HG03025 (cell line): ENCODE data around the gene AGPAT4.

ENCODE experiments used
- ATAC-seq: cut with Tn5 transposase; IDR thresholded peaks from one replicate; pipeline ENCODE4 v1.9.1; 2021; ENCODE audit warnings: mild to moderate bottlenecking, moderate library complexity; ENCODE audit not compliant: unreplicated experiment, low FRiP score

Gene AGPAT4

DNA sequence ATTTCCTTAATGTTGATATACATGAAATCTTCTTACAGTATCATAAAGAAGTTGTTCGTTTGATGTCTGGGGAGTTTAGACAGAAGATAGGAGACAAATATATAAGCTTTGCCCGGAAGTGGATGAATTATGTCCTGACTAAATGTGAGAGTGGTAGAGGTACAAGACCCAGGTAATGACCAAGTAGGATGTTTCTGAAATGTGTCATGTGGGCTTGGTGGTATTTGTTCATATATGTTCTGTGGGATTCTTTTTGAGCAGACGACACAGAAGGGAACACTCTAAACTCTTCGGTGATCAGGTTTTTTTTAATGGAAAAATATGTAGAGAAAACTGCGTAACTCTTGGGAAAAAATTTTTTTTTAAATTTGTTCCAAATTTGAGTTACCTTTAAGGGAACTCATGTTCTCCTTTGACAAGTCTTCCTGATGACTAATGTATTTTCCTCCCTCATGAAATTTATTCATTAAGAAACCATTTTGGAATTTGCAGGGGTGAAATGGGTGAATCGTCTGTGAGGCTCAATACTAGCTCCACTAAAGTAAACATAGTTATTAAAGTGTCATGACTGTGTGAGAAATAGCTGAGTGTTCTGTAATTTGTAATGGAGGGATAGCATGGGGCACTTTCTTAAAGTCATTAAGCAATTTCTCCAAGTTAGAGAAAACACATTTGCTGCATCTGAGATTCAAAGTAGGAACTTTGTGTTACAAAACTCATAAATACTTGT, 181.7 kb downstream of the AGPAT4 start:
- no peak for ATAC-seq

DNA sequence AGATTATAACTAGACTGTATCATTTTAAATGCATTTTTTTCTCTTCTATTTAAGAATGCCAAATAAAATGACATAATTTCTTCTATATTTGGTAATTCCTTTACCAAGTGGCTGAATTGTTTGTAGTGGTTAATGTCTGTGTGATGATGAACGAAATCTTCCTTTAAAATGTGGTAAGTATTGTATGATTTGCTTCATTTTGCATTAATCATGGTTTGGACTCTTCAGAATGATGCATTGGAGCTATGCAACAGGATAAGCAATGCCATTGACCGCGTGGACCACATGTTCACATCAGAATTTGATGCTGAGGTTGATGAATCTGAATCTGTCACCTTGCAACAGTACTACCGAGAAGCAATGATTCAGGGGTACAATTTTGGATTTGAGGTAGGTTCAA, 182.7 kb downstream of the AGPAT4 start:
- ATAC-seq: no peak

DNA sequence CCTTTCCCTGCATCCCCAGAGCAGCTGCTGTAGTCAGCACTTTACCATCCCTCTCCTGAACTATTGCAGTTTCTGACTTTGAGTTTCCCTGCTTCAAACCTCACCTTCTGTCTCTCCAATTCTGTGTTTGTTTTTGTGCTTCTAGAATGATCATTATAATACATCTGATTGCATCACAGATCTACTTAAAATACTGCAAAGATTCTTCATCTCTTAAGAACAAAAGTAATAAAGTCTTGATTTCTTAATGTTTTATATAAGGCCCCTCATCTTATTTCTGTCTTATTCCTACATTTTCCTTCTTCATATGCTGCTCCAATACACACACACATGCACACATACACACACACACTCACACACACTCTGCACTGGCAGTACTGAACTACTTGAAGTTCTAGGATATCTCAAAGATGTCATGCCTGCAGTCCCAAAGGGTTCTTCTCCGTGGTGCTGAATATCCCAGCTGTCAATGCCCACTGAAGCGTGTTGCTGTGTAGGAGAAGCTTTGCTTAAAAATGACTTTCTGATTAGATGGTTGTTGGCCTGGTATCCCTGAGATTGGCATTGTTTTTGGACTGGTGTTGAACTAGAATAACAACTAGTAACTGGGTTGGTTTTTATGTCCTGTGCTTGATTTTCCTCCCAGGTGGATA, 185.1 kb downstream of the AGPAT4 start:
- no peak for ATAC-seq

DNA sequence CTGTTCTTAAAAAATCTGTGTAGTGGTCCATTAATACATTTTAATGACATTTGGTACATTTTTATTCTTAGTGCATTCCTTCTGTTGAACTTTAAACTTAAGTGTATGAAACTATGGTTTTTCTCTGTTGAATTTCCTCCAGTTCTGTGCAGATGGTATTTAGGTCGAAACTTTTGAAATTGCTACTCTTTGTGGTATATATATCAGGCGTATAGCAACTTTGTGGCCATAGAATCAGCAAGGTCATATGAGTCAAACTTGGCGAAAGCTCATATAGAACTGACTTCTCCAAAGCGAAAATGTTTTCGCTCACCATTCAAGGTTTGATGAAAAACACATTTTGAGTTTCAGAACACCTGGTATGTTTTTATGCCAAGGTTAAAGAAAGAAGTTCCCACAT, 188.6 kb downstream of the AGPAT4 start:
- peak; percentile 66 for ATAC-seq

DNA sequence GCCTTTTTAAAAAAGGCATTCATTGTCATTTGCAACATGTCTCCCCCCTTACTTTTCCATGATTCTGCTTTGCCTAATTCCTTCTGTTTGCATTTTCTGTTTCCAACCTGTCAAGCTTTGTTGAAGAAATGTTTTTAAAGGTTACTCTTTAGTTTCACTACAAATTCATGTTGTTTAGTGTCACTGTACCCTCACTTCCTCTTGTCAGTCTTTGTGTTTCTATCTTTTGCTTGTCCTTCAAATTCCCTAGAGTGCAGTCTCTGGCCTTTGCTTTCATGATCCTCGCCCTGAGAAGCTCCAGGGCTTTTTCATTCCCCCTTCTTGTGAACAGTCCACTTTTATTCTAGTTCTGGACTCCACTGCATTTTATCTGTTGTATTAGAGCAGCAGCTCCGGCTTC, 191.6 kb downstream of the AGPAT4 start:
- no peak for ATAC-seq

DNA sequence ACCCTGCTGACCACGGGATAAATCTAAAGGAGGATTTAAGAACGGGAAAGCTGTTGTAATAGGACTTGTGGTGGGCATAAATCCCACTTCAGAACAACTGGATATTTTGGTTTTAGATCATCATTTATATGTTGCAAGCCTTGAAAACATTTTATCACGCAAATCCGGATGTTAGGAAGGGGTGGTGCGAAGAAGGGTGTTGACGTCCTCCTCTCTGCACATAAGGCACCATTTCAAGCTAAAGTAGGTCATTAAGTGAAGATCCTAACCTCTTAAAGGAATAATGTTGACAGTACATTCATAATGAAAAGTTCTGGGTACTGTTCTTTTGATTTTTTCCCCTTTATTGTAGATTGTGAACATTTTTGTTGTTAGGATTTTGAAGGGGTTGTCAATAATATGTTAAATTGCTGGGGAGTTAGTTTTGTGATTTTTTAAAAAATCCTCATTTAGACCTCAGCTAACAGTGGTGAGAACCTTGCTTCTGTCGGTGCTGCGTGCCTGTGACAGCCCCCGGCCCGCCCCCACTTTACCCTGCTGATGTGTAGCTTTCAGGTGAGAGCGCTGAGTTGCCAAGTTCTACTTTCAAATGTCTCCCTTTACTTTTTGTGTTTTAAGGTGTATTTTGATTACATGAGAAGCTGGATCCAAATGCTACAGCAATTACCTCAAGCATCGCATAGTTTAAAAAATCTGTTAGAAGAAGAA, 193.4 kb downstream of the AGPAT4 start:
- no peak for ATAC-seq
